ENCODE measurements around the gene MEGF11. TPM values are rescaled to one million over a fixed set of nuclear protein-coding genes. Genes with fewer than 3 reads are reported as not detected.

Gene MEGF11
- total RNA-seq, 1 experiment from 2014 or later = 2.3 TPM

GRCh38 chr15:66161108-66161507 lies 92.4 kb downstream of the MEGF11 start:
- Histone ChIP-seq H3K27ac (ENCODE audit: low read depth, low read length) (no peak overlapping the region), H3K27me3 (ENCODE audit: insufficient read depth, low read length) (no peaks in the 10 kb centered on the region), H3K9ac (ENCODE audit: low read length) (no peak overlapping the region), H3K79me2 (ENCODE audit: insufficient read depth, low read length) (no peaks in the 10 kb centered on the region), H3K36me3 (ENCODE audit: control insufficient read depth in 1 of 2, insufficient read depth in 2 of 2, low read length in 2 of 2) (no peaks in the 10 kb centered on the region), H3K4me1 (ENCODE audit: control insufficient read depth in 1 of 2, insufficient read depth in 2 of 2, low read length in 2 of 2) (no peaks in the 10 kb centered on the region), H2AFZ (ENCODE audit: low read depth, low read length, poor library complexity, severe bottlenecking) (no peak overlapping the region), H4K20me1 (ENCODE audit: insufficient read depth) (no peaks in the 10 kb centered on the region), H3K9me3 (ENCODE audit: control insufficient read depth in 1 of 2, insufficient read depth in 1 of 2, low read depth in 1 of 2, low read length in 2 of 2) (no peaks in the 10 kb centered on the region), H3K4me2 (ENCODE audit: low read length) (no peak overlapping the region), H3K9me2 (ENCODE audit: insufficient read depth) (no peaks in the 10 kb centered on the region), H3K4me3 (replicated peaks in 1 of 2; ENCODE audit: low read depth in 1 of 2, low read length in 2 of 2) (no peak overlapping the region)
- ChIA-PET RAD21 (ENCODE audit: low non-redundant PET in 1 of 2, low total read pairs in 2 of 2, uncharacterized antibody in 2 of 2, unreplicated experiment in 2 of 2) (no interaction called here), POLR2A (no interaction called here), CTCF (no interaction called here)
- no peak for DNase-seq (ENCODE audit: low read depth, low spot score)
- TF ChIP-seq ZNF274 (IDR thresholded peaks at IDR 0.05; ENCODE audit: low read depth, low read length) (no peak), YY1 (IDR thresholded peaks at IDR 0.05; ENCODE audit: extremely low read depth, insufficient replicate concordance, low read depth, low read length) (no peak)
- no peak for ATAC-seq
- BruUV-seq (replicated peaks) = no TSS peak
- intact Hi-C loops (cut with micrococcal nuclease) = no loop called here

GRCh38 chr15:66157507-66157906 lies 96.0 kb downstream of the MEGF11 start:
- RAD21 ChIA-PET (ENCODE audit: low non-redundant PET in 1 of 2, low total read pairs in 2 of 2, uncharacterized antibody in 2 of 2, unreplicated experiment in 2 of 2) = no interaction called here

More at GRCh38 chr15:66157507-66157906, 96.0 kb downstream of the MEGF11 start:
- Histone ChIP-seq H3K9ac (ENCODE audit: low read length) (no peak overlapping the region), H2AFZ (ENCODE audit: low read depth, low read length, poor library complexity, severe bottlenecking) (no peak overlapping the region), H3K4me2 (ENCODE audit: low read length) (no peak overlapping the region), H3K27me3 (ENCODE audit: insufficient read depth, low read length) (no peaks in the 10 kb centered on the region), H3K79me2 (ENCODE audit: insufficient read depth, low read length) (no peaks in the 10 kb centered on the region), H3K27ac (ENCODE audit: low read depth, low read length) (no peak overlapping the region), H4K20me1 (ENCODE audit: insufficient read depth) (no peaks in the 10 kb centered on the region), H3K4me1 (ENCODE audit: control insufficient read depth in 1 of 2, insufficient read depth in 2 of 2, low read length in 2 of 2) (no peaks in the 10 kb centered on the region), H3K9me2 (ENCODE audit: insufficient read depth) (no peaks in the 10 kb centered on the region), H3K4me3 (replicated peaks in 1 of 2; ENCODE audit: low read depth in 1 of 2, low read length in 2 of 2) (no peak overlapping the region), H3K36me3 (ENCODE audit: control insufficient read depth in 1 of 2, insufficient read depth in 2 of 2, low read length in 2 of 2) (no peaks in the 10 kb centered on the region), H3K9me3 (ENCODE audit: control insufficient read depth in 1 of 2, insufficient read depth in 1 of 2, low read depth in 1 of 2, low read length in 2 of 2) (no peaks in the 10 kb centered on the region)
- POLR2A ChIA-PET = no interaction called here
- no TSS peak for BruUV-seq (replicated peaks)
- ATAC-seq (no peak), DNase-seq (ENCODE audit: low read depth, low spot score) (no peak)
- TF ChIP-seq ATF3 (IDR thresholded peaks at IDR 0.05) (no peak), CTCF (IDR thresholded peaks at IDR 0.05 in 2 of 3, conservative IDR thresholded peaks at IDR 0.05 in 1 of 3; ENCODE audit: borderline replicate concordance in 1 of 3, insufficient read depth in 1 of 3, low read depth in 2 of 3, low read length in 2 of 3) (no peak), POLR2AphosphoS5 (IDR thresholded peaks at IDR 0.05; ENCODE audit: low read depth, low read length) (no peak), SIN3A (IDR thresholded peaks at IDR 0.05; ENCODE audit: low read depth) (no peak), RAD21 (IDR thresholded peaks at IDR 0.05; ENCODE audit: low read depth) (no peak)
- intact Hi-C loops (cut with micrococcal nuclease) = no loop called here
- CTCF ChIA-PET = no interaction called here
